GM19372 (cell line): ENCODE data around the gene ZNF254.
"Not testable (repeated sequence)": the region's sequence is repeated elsewhere in the genome, so short reads cannot be mapped to it uniquely, and the experiment has no call there.

Experiments
- ATAC-seq: cut with Tn5 transposase; IDR thresholded peaks from one replicate; pipeline ENCODE4 v1.9.1; 2021; ENCODE audit warnings: mild to moderate bottlenecking, low read depth, moderate library complexity; ENCODE audit not compliant: unreplicated experiment

Gene ZNF254

GRCh38 chr19:24069905-24070657, 16.9 kb upstream of the ZNF254 start:
- ATAC-seq, result no peak

- no peak for ATAC-seq
These were observed 15.9 kb upstream of the ZNF254 start for GRCh38 chr19:24071078-24071477.

GRCh38 chr19:24072720-24073119, 14.3 kb upstream of the ZNF254 start:
- ATAC-seq, result no peak

GRCh38 chr19:24073807-24074206, 13.2 kb upstream of the ZNF254 start:
- ATAC-seq, result no peak

- no peak for ATAC-seq
These were observed 12.1 kb upstream of the ZNF254 start for GRCh38 chr19:24074720-24075454.

DNA sequence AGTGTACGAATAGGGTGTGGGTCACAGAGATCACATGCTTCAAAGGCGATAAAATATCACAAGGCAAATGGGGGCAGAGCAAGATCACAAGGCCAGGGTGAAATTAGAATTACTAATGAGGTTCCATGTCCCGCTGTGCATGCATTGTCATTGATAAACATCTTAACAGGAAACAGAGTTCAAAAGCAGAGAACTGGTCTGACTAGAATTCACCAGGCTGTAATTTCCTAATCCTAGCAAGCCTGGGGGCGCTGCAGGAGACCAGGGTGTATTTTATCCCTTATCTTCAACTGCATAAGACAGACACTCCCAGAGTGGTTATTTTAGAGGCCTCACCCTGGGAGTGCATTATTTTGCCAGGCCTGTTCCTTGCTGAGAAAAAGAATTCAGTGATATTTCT, 11.5 kb upstream of the ZNF254 start:
- ATAC-seq, result not testable (repeated sequence)

GRCh38 chr19:24078680-24079079, 8.3 kb upstream of the ZNF254 start:
- no peak for ATAC-seq

DNA sequence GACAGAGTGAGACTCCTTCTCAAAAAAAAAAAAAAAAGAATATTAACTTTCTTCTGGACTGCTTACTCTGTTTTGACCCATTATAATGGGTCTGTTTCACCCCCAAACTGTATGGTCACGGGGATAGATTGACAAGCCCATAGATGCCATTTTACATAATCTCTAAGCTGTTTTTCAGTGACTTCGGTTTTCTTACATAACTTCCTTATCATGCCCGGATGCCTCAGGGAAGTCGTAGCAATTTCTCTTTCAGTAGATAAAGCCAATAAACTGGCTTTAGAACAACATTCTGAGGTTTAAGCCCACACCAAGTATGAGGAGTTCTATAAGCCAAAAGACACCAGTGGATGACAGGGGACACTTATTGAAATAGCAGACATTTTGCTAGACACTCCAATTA, 5.9 kb upstream of the ZNF254 start:
- ATAC-seq, result no peak

DNA sequence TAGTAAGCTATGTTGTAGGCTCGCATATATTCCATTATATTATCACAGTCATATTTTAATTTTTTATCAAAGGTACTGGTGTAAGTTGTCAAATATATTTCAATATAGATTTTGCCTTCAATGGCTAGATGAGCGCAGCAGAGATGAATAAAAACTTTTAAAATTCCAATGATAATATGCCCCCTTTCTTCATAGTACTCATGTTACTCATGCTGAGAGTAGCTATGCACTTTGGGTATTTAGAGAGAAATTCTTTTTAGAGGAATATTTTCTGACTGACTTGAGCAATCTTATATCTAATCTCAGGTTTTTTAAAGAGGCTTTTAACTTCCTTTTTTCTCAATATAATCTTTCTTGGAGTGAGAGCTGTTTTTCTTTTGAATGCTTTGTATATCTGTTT, 11.4 kb downstream of the ZNF254 start:
- no peak for ATAC-seq

DNA sequence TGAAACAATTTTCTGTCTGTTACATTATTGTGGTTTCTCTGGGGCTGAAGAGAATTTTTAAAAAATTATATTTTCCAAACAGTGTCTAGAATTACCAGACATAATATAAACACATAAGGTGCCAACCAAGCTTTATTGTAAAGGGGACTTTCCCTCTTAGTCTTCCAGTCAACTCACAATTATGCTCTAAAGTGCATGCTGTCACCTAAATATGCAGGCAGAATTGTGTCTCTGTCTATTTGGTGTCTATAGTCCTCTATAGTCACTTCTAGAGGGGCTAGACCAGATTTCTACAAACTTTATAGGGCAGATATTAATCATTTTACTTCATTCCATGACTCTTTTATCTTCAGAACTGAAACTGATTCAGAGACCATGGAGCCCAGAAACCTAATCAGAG, 12.8 kb downstream of the ZNF254 start:
- no peak for ATAC-seq

DNA sequence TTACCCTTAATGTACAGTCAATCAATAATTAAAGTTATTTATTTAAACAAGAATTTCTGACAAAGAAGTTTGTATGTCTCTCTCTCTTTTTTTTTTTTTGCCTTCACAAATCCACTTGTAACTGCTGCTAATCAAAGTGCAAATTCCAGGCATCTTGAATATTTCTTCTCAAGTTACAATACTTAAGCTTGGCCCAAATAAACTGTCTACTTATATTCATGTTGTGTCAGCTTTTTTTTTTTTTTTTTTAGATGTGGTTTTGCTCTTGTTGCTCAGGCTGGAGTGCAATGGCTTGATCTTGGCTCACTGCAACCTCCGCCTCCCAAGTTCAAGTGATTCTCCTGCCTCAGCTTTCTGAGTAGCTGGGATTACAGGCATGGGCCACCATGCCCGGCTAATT, 13.6 kb downstream of the ZNF254 start:
- not testable (repeated sequence) for ATAC-seq

DNA sequence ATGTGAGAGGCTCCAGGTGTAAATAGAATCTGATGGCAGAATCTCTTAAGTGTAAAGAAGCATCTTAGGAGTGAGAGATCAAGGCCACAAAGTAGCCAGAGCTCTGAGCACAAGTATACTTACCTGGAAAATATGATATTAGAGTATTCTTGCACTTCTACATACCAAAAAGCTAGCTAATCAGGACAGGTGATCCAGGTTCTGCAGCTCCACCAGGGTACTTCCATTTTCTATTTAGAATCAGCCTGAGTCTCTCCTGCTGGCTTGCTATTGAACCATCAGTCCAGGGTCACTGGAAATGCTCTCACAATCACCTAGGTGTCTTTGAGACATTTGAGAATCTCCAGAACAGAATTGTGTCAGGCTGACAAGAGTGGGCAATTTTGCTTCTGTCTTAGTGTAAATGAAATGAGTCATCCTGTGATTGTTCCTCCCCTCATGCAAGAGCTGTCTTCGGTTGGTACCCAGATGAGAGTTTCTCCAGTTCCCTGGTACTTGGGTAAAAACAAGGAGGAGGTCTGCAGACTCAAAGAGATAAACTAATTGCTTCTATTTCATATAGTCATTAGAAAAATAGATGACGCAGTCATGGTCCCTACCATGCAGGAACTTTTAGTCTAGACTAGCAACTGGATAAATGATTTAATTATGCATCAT, 14.6 kb downstream of the ZNF254 start:
- no peak for ATAC-seq

- no peak for ATAC-seq
These were observed 40.6 kb downstream of the ZNF254 start for GRCh38 chr19:24127601-24128000.

- ATAC-seq, result no peak
These were observed 53.1 kb downstream of the ZNF254 start for GRCh38 chr19:24140099-24140498.

DNA sequence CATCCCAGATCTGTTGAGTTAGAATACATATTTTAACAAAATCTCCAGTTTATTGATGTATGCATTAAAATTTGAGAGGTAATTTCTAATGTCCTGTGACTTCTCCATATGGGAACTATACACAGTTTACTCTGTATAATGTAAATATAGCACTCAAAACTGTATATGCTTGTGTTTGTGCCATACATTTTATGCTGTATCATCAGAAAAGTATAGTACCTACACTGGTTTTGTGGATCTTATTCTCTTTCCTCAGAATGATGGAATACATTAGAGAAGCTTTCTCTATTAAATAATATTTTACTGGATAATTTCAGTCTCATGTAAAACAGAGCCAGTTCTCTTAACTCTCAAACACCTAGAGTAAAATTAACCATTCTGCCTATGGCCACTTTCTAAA, 53.6 kb downstream of the ZNF254 start:
- ATAC-seq, result no peak

- no peak for ATAC-seq
These were observed 54.6 kb downstream of the ZNF254 start for GRCh38 chr19:24141612-24142011.

DNA sequence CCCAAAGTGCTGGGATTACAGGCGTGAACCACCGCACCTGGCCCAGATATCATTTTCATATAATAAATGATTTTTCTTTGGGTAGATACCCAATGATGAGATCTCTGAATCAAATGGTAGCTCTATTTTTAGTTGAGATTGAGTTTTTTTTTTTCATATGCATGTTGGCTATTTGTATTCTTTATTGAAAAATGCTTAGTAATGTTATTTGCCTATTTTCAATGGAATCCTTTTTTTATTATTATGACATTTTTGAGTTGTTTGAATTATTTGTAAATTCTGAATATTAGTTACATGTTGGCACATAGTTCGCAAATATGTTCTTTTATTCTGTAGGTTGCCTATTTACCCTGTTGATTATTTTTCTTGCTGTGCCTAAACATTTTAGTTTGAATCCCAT, 55.8 kb downstream of the ZNF254 start:
- no peak for ATAC-seq

GRCh38 chr19:24159707-24160106, 72.7 kb downstream of the ZNF254 start:
- no peak for ATAC-seq

DNA sequence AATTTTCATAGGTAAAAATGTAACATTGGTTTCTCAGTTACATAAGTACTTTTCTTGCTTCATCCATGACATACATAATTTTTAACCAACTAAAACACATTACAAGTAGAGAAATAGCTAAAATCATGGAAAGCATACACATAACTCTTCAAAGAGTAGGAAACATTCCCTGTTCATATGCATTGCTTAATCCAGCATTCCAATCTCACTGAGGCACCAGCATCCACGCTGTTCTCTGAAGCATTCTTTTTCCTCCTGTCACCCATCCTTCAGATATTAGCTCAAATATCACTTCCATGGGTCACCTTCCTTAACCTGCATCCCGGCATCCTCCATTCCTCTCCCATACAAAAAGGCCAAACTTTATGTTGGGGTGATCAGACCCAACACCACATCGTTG, 79.1 kb downstream of the ZNF254 start:
- no peak for ATAC-seq

GRCh38 chr19:24173882-24174281, 86.9 kb downstream of the ZNF254 start:
- ATAC-seq, result no peak

DNA sequence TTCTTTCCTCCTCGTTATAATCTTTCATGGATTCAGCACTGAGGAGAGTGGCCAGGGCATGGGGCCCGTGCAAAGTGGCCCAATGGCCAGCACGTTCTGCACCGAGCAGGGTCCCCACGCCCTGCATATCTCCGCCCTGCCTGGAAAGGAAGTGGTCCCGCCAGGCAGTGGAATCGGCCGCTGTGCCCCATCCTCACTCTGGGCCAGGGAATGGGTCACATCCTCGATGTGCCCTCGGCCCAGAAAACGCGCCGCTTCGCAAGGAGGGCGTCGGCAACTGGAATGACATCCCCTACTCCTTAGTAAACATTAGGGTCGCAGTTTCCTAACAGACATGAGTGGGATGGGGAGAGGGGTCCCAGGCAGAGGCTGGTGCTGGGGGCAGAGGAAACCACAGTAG, 90.7 kb downstream of the ZNF254 start:
- ATAC-seq, result no peak

GRCh38 chr19:24178207-24178606, 91.2 kb downstream of the ZNF254 start:
- ATAC-seq, result no peak
